GM12873 (cell line): Measurements from ENCODE around the gene FTSJ1.

Experiments used
- TF ChIP-seq, protein P1 (sequence below): IDR thresholded peaks from 2 replicates; pipeline ENCODE4 v1.5.1; 2012; ENCODE audit warnings: low read depth, mild to moderate bottlenecking, moderate library complexity, low read length, control low read depth; ENCODE audit not compliant: insufficient read depth; ENCODE audit errors: missing control alignments

The FTSJ1 gene

DNA sequence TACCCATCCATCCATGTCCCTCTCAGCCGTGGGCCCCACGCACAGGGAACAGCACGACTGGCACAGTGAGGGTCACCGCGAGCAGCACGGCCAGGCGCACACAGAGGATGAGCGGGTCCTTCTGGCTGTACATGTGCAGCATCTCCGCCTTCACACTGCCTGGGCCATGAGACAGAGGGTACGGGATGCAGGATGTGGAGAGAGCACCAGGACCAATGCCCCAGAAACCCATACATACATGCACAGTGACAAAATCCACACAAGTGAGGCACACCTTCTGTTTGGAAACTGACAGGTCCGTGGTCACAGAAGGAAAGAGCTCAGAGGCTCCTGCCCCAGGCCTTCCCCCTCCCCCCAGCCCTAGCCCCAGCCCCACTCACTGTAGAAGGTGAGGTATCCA is 15.4 kb upstream of the FTSJ1 start:
- TF ChIP-seq, protein P1, sequence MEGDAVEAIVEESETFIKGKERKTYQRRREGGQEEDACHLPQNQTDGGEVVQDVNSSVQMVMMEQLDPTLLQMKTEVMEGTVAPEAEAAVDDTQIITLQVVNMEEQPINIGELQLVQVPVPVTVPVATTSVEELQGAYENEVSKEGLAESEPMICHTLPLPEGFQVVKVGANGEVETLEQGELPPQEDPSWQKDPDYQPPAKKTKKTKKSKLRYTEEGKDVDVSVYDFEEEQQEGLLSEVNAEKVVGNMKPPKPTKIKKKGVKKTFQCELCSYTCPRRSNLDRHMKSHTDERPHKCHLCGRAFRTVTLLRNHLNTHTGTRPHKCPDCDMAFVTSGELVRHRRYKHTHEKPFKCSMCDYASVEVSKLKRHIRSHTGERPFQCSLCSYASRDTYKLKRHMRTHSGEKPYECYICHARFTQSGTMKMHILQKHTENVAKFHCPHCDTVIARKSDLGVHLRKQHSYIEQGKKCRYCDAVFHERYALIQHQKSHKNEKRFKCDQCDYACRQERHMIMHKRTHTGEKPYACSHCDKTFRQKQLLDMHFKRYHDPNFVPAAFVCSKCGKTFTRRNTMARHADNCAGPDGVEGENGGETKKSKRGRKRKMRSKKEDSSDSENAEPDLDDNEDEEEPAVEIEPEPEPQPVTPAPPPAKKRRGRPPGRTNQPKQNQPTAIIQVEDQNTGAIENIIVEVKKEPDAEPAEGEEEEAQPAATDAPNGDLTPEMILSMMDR: no peak

DNA sequence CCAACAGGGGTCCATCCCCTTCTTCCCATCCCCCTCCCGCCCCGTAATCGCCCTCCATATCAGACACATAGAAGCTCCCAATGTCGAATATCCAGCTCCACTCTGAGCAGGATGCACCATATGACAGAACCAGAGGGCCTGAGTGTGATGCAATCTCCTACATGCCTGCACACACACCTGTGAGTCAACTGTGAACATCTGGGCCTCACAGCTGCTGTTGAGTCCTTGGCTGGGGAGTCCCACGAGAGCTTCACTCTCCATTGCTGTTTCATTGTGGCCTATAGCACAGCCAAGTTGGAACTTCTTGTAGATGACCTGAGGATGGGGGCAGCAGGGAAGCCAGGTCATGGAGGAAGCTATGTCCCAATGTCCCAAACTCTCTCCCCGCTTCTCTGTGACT is 14.2 kb upstream of the FTSJ1 start:
- TF ChIP-seq, protein P1: no peak

DNA sequence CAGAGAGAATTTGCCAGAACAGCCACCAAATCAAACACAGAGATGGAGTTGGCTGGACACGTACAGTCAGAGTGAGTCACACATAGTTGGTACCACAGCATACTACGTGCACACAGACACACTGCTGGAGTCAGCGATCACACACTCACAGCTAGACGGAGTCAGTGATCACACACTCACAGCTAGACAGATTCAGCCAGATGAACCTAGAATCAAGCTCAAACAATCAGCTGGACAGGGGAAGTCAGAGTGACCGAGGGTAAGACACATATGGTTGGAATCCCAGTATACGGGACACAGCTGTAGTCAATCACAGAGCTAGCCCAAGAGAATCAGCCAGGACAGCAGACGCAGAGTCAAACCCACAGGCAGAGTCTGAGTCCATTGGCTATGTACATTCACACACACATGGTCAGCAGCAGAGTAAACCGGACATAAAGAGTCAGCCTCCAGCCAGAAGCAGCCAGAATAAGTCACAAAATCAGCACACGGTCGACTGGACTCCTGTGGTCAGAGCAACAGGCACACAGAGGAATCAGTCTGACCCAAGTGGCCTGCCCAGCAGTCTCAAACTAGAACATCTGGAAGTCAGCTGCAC is 10.6 kb upstream of the FTSJ1 start:
- TF ChIP-seq, protein P1: no peak

DNA sequence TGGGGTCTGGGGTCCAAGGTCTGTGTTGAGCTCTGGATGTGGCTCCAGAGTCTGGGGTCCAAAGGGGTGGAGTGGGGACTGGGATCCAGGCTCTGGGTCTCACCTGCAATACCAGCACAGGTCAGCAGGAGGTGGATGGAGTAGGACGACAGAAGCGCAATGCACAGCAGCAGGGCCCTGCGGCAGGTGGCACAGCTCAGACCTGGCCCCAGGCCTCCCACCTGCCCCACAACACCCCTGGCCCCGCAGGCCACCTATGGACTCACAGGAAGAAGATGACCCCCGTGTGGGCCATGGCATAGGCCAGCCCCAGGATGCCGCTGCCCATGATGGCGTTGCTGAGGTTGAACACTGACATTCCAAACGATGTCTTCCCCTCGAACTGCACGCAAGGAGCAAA is 9.3 kb upstream of the FTSJ1 start:
- TF ChIP-seq, protein P1: peak; percentile 60

DNA sequence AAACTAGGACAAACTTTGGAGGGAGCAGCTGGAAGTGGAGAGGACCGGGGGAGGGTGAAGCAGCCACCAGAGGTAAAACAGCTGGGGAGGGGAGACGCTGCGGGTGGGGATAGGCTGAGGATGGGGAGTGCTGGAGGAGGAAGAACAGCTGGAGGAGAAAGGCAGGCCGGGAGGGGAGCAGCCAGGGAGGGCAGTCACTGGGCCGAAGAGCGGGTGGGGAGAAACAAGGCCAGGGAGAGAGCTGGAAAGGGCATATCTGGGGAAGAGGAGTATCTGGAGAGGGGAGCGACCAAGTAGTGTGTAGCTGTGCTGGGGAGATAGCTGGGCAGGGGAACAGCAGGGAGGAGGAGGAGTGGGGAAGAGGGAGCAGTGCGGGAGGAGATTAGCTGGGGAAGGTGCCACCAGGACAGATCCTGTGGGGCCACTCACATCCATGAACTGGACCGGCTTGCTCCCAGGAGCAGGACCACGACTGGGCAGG is 8.7 kb upstream of the FTSJ1 start:
- TF ChIP-seq, protein P1: no peak

DNA sequence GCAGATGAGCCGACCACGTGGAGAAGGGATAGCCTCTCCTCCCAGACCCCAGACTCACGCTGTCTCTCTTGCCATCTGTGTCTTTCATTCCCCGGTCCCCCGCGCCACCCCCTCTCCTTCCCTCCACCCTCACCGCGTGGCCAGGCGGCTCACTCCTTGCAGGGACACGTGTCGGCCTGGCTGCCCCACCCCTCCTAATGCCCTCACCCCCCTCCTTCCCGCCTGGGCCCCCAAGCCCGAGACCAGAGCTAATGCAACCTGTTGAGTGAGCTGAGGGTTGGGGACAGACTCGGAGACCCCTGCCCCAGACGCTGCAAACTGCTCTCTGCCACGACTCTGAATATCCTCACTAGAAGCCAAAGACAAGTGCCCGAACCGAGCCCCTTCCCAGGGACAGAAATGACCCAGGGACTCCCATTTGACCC is 7.7 kb upstream of the FTSJ1 start:
- TF ChIP-seq, protein P1: no peak

DNA sequence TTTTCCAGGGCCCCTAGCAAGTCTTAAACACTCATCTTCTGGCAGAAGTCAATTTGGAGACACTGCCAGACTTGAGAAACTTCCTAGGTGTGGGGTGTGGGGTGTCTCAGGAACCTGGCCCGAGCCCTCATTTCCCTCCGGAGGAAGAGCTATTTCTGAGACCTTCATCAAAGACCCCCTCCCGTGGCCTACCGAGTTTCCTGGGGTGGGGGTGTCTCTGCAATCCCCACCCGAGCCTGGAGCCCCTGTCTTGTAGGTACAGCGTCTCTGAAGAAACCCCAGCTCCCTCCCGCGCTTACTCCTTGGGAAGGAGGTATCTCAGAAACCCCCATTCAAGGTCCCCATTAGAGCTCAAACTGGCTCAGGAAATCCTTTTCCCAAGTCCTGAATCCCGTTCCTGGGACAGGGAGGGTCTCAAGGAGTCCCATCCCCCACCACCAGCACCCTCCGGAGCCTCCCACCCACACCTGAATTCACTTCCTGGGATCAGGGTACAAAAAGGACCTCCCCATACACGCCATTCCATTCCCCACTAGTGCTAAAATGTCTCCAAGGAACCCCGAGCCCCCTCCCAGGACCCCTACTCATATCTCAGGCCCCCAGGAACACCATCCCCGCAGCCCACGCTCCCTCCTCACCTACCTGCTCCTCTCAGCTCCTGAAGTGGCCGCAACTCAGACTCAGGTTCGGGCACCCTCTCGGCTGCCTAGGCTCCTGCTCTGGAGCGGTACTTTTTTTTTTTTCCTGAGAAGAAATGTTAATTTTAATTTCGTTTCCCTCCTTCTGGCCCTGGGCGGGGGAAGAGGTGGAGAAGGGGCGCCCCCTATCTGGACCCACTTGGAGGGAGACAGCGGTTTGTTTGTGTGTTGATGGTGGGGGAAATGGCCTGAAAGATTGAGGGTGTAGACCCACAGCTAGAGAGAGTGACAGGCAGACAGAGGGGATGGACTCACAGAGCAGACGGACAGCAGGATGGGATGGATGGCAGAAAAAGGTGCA is 7.0 kb upstream of the FTSJ1 start:
- TF ChIP-seq, protein P1: peak; percentile 42
